Measurements from ENCODE around the gene ALK. TPM values are rescaled to one million over a fixed set of nuclear protein-coding genes. Genes with fewer than 3 reads are reported as not detected.

ALK gene
- total and polyA plus RNA-seq, 10 of the 15 experiments (the other 5 are each of a cell fraction or from before 2014, with no cell fraction given): 0.11 TPM; not detected in 9

- TF ChIP-seq ATF2 (IDR thresholded peaks at IDR 0.05; ENCODE audit: low read length) (no peak), SRF (IDR thresholded peaks at IDR 0.05; ENCODE audit: low read depth in 2 of 2, low read length in 2 of 2) (no peak), MEF2A (IDR thresholded peaks at IDR 0.05; ENCODE audit: insufficient read depth, low read depth, low read length) (no peak), NFXL1 (IDR thresholded peaks at IDR 0.05; ENCODE audit: borderline replicate concordance) (no peak), GABPA (IDR thresholded peaks at IDR 0.05; ENCODE audit: low read depth) (no peak), RELB (IDR thresholded peaks at IDR 0.05; ENCODE audit: low read depth) (no peak)
Measured at GRCh38 chr2:29347774-29348461, 573.5 kb downstream of the ALK start (continued).

GRCh38 chr2:29345236-29345635, 576.1 kb downstream of the ALK start:
- Histone ChIP-seq H3K4me1 (ENCODE audit: control insufficient read depth, insufficient read depth, low read length) (no peaks in the 10 kb centered on the region), H3K9me3 (replicated peaks; ENCODE audit: control insufficient read depth, insufficient read depth, low read length) (no peaks in the 10 kb centered on the region), H3K27ac (ENCODE audit: control insufficient read depth, insufficient read depth) (no peak overlapping the region), H3K27me3 (replicated peaks in 1 of 2; ENCODE audit: control insufficient read depth in 2 of 2, insufficient read depth in 2 of 2, low read length in 1 of 2) (peaks cover 0 to 3% of the 10 kb centered on the region in 2 experiments; a peak in 3 of 4 replicates), H2AFZ (ENCODE audit: control insufficient read depth, low read depth, low read length) (no peak overlapping the region), H3K36me3 (ENCODE audit: control insufficient read depth in 2 of 2, insufficient read depth in 2 of 2, low read length in 1 of 2) (no peaks in the 10 kb centered on the region), H3K79me2 (ENCODE audit: control insufficient read depth, insufficient read depth, low read length) (no peaks in the 10 kb centered on the region), H3K9ac (ENCODE audit: control insufficient read depth, insufficient read depth, low read length) (no peak overlapping the region), H3K4me2 (ENCODE audit: control insufficient read depth, insufficient read depth) (no peak overlapping the region), H4K20me1 (ENCODE audit: control insufficient read depth, insufficient read depth) (no peaks in the 10 kb centered on the region), H3K4me3 (no peak overlapping the region)
- ChIA-PET CTCF (no interaction called here), POLR2A (interaction anchor here (0.6 kb wide), 1 partner anchor 119 kb away, joined by 3 read pairs; no protein-coding TSS in a partner anchor), RAD21 (ENCODE audit: unreplicated experiment) (no interaction called here), SMC1A (ENCODE audit: uncharacterized antibody, unreplicated experiment) (no interaction called here)
- intact Hi-C loops (cut with micrococcal nuclease; ENCODE audit: unreplicated experiment) (no loop called here), in situ Hi-C loops (cut with MboI) (no loop called here)
- no peak for DNase-seq (ENCODE audit: low read depth, low spot score)
- no TSS peak for BruUV-seq (replicated peaks)
- WGBS (ENCODE audit: insufficient coverage, insufficient replicate concordance, low lambda C conversion rate, missing lambda C conversion rate): 0% methylated on average over 2 of the region's 2 CpGs
- TF ChIP-seq ZZZ3 (IDR thresholded peaks at IDR 0.05; ENCODE audit: control insufficient read depth, insufficient read length, low read depth): no peak
- TF ChIP-seq MLLT1 (IDR thresholded peaks at IDR 0.05): no peak
- no peak for TF ChIP-seq RCOR1 (conservative IDR thresholded peaks at IDR 0.05; ENCODE audit: low read depth, low read length)
- no peak for TF ChIP-seq YBX1 (IDR thresholded peaks at IDR 0.05)
- TF ChIP-seq ZNF687 (IDR thresholded peaks at IDR 0.05): no peak
- FAIRE-seq: no peak
- ATAC-seq: no peak

Data from GM12878 (cell line).